SK-N-SH (cell line): ENCODE data around the gene NANOGP8. TPM values are rescaled to one million over a fixed set of nuclear protein-coding genes. Genes with fewer than 3 reads are reported as not detected.

ENCODE experiments used
- CTCF ChIA-PET: fragments of 300-600, 350-600 bp; formaldehyde crosslinking; extraction: SDS; loops from one replicate; lab custom pipeline; 2021; lab: Yijun Ruan, JAX
- POLR2A ChIA-PET: fragments of 350-600 bp; sonication (Branson Sonifier 250); formaldehyde crosslinking; extraction: SDS; loops from one replicate; lab custom pipeline; 2020; ENCODE audit warnings: antibody characterized with exemption, inconsistent platforms; lab: Yijun Ruan, JAX
- DNase-seq: peaks from one replicate; pipeline ENCODE4 v3.0.0; 2012
- H2AFZ ChIP-seq: fragments of 200-600 bp; sonication (generic); 2 replicates; pipeline ENCODE4 v1.8.1; 2016; ENCODE audit warnings: antibody characterized with exemption, mild to moderate bottlenecking, low read depth
- H3F3A ChIP-seq: fragments of 200-600 bp; sonication (generic); replicated peaks from 2 replicates; pipeline ENCODE3; 2016; ENCODE audit warnings: antibody characterized with exemption, mild to moderate bottlenecking; ENCODE audit not compliant: insufficient read depth
- H3K27ac ChIP-seq, 2 experiments: fragments of 200-500 bp in 1 of 2; fragments of 200-600 bp in 1 of 2; sonication (Bioruptor generic) in 1 of 2; sonication (generic), shearing (Covaris generic) in 1 of 2; 2 replicates each; pipeline versions ENCODE4 v1.5.1 to v1.6.1; 2014 to 2016; ENCODE audit warnings: low read depth in 2 of 2, inconsistent platforms in 1 of 2, low read length in 1 of 2, mild to moderate bottlenecking in 1 of 2, mixed read lengths in 1 of 2
- H3K27me3 ChIP-seq: fragments of 200-600 bp; sonication (generic), shearing (Covaris generic); 2 replicates; pipeline ENCODE4 v1.6.1; 2016; ENCODE audit warnings: mixed run types; ENCODE audit not compliant: insufficient read depth
- H3K36me3 ChIP-seq, 2 experiments: fragments of 200-500 bp in 1 of 2; fragments of 200-600 bp in 1 of 2; sonication (Bioruptor generic) in 1 of 2; sonication (generic) in 1 of 2; replicated peaks in 1 of 2; 2 replicates each; pipeline versions ENCODE3 to v1.5.1; 2014 to 2016; ENCODE audit warnings: low read length in 1 of 2, mild to moderate bottlenecking in 1 of 2; ENCODE audit not compliant: insufficient read depth in 2 of 2, control insufficient read depth in 1 of 2
- H3K4me1 ChIP-seq, 2 experiments: fragments of 200-500 bp in 1 of 2; fragments of 200-600 bp in 1 of 2; sonication (Bioruptor generic) in 1 of 2; sonication (generic), shearing (Covaris generic) in 1 of 2; 2 replicates each; pipeline versions ENCODE4 v1.5.1 to v1.6.1; 2014 to 2016; ENCODE audit warnings: low read depth in 1 of 2, low read length in 1 of 2, mixed run types in 1 of 2; ENCODE audit not compliant: insufficient read depth in 2 of 2, control insufficient read depth in 1 of 2
- H3K4me2 ChIP-seq: fragments of 200-600 bp; sonication (generic), shearing (Covaris generic); 2 replicates; pipeline ENCODE4 v1.6.1; 2017; ENCODE audit warnings: mixed run types
- H3K4me3 ChIP-seq, 2 experiments: fragments of 200-500 bp in 1 of 2; fragments of 200-600 bp in 1 of 2; sonication (Bioruptor generic) in 1 of 2; sonication (generic), shearing (Covaris generic) in 1 of 2; 2 replicates each; pipeline versions ENCODE4 v1.5.1 to v1.8.1; 2014 to 2016; ENCODE audit warnings: low read depth in 2 of 2, inconsistent platforms in 1 of 2, low read length in 1 of 2, mild to moderate bottlenecking in 1 of 2, mixed read lengths in 1 of 2, moderate library complexity in 1 of 2
- H3K79me2 ChIP-seq: fragments of 200-600 bp; sonication (generic); 2 replicates; pipeline ENCODE4 v1.8.1; 2017; ENCODE audit warnings: mild to moderate bottlenecking; ENCODE audit not compliant: insufficient read depth
- H3K9ac ChIP-seq: fragments of 200-600 bp; sonication (generic); 2 replicates; pipeline ENCODE4 v1.6.1; 2017; ENCODE audit warnings: mixed run types
- H3K9me2 ChIP-seq: fragments of 200-600 bp; sonication (generic); 2 replicates; pipeline ENCODE4 v1.6.1; 2017; ENCODE audit warnings: mixed run types
- H3K9me3 ChIP-seq: fragments of 200-600 bp; sonication (generic); 2 replicates; pipeline ENCODE4 v1.6.1; 2017; ENCODE audit warnings: mixed run types, mild to moderate bottlenecking, moderate library complexity
- H4K20me1 ChIP-seq: fragments of 200-600 bp; sonication (generic); 2 replicates; pipeline ENCODE4 v1.6.1; 2017; ENCODE audit warnings: mild to moderate bottlenecking, mixed run types; ENCODE audit not compliant: insufficient read depth
- CTCF ChIP-seq: fragments of 200-600 bp; sonication (generic); IDR thresholded peaks from 2 replicates; pipeline ENCODE4 v1.6.1; 2017; ENCODE audit warnings: antibody characterized with exemption, mild to moderate bottlenecking, moderate library complexity
- EZH2phosphoT487 ChIP-seq: fragments of 200-600 bp; sonication (generic); IDR thresholded peaks from 2 replicates; pipeline ENCODE4 v1.6.1; 2017; ENCODE audit warnings: low read depth, mixed run types, mild to moderate bottlenecking, antibody characterized with exemption, moderate library complexity, borderline replicate concordance
- FOXM1 ChIP-seq: IDR thresholded peaks from 2 replicates; pipeline ENCODE4 v1.4.0; 2012; ENCODE audit warnings: low read depth, mild to moderate bottlenecking
- GABPA ChIP-seq: IDR thresholded peaks from 2 replicates; pipeline ENCODE4 v1.4.0; 2012; ENCODE audit warnings: low read depth, mild to moderate bottlenecking
- GATA2 ChIP-seq: sonication (generic); formaldehyde crosslinking; IDR thresholded peaks from 2 replicates; pipeline ENCODE4 v1.5.0; 2020; ENCODE audit warnings: mild to moderate bottlenecking, missing genetic modification reagents
- JUND ChIP-seq: IDR thresholded peaks from 2 replicates; pipeline ENCODE4 v1.4.0; 2012
- MEF2A ChIP-seq: IDR thresholded peaks from 2 replicates; pipeline ENCODE4 v1.4.0; 2012; ENCODE audit warnings: low read depth, borderline replicate concordance
- MXI1 ChIP-seq: IDR thresholded peaks from 2 replicates; pipeline ENCODE4 v1.6.1; 2012; ENCODE audit warnings: mild to moderate bottlenecking, low read depth, low read length, improper control_type of control experiment
- NFIC ChIP-seq: IDR thresholded peaks from 2 replicates; pipeline ENCODE4 v1.4.0; 2012; ENCODE audit warnings: borderline replicate concordance
- RAD21 ChIP-seq: IDR thresholded peaks from 2 replicates; pipeline ENCODE4 v1.6.1; 2012; ENCODE audit warnings: mild to moderate bottlenecking, low read length
- RXRA ChIP-seq: IDR thresholded peaks from 2 replicates; pipeline ENCODE4 v1.4.0; 2012; ENCODE audit warnings: low read depth, mild to moderate bottlenecking, borderline replicate concordance
- SIN3A ChIP-seq: IDR thresholded peaks from 2 replicates; pipeline ENCODE4 v1.6.1; 2012; ENCODE audit warnings: low read depth, mild to moderate bottlenecking, low read length, moderate library complexity, borderline replicate concordance
- SMC3 ChIP-seq: IDR thresholded peaks from 2 replicates; pipeline ENCODE4 v1.6.1; 2012; ENCODE audit warnings: low read depth, low read length, improper control_type of control experiment
- TAF1 ChIP-seq: IDR thresholded peaks from 2 replicates; pipeline ENCODE4 v1.6.1; 2012; ENCODE audit warnings: low read depth, mild to moderate bottlenecking, low read length, moderate library complexity, borderline replicate concordance
- TCF12 ChIP-seq: IDR thresholded peaks from 2 replicates; pipeline ENCODE4 v1.4.0; 2012
- TEAD4 ChIP-seq: IDR thresholded peaks from 2 replicates; pipeline ENCODE4 v1.4.0; 2012; ENCODE audit warnings: mild to moderate bottlenecking, borderline replicate concordance; ENCODE audit not compliant: insufficient read depth
- USF2 ChIP-seq: fragments of 150-350 bp; IDR thresholded peaks from 2 replicates; pipeline ENCODE4 v1.6.1; 2017; ENCODE audit warnings: antibody characterized with exemption, low read length, low read depth, borderline replicate concordance
- WGBS: methylation state at CpG from one replicate; pipeline ENCODE4 v1.1.6; 2017; ENCODE audit warnings: low lambda C conversion rate; 5-methylcytosine and 5-hydroxymethylcytosine counted together
- polyA plus RNA-seq, 3 experiments: library from polyadenylated mRNA; depleted of rRNA; stranded (reverse); fragments of >200 nt; gene quantifications; 2 replicates each; pipeline ENCODE4 v1.2.3, GENCODE V29; 2012
- TF ChIP-seq, protein P1 (sequence below): IDR thresholded peaks from 2 replicates; pipeline ENCODE4 v1.4.0; 2012; ENCODE audit warnings: low read depth, borderline replicate concordance
- TF ChIP-seq, protein P2 (sequence below): IDR thresholded peaks from 2 replicates; pipeline ENCODE4 v1.4.0; 2012; ENCODE audit warnings: low read depth
- TF ChIP-seq, protein P3 (sequence below): fragments of 150-350 bp; IDR thresholded peaks from 2 replicates; pipeline ENCODE4 v1.6.1; 2016; ENCODE audit warnings: mild to moderate bottlenecking, low read depth, low read length

Gene NANOGP8
- polyA plus RNA-seq, 1 of the 3 experiments (the other 2 are of a cell fraction), result not detected

DNA sequence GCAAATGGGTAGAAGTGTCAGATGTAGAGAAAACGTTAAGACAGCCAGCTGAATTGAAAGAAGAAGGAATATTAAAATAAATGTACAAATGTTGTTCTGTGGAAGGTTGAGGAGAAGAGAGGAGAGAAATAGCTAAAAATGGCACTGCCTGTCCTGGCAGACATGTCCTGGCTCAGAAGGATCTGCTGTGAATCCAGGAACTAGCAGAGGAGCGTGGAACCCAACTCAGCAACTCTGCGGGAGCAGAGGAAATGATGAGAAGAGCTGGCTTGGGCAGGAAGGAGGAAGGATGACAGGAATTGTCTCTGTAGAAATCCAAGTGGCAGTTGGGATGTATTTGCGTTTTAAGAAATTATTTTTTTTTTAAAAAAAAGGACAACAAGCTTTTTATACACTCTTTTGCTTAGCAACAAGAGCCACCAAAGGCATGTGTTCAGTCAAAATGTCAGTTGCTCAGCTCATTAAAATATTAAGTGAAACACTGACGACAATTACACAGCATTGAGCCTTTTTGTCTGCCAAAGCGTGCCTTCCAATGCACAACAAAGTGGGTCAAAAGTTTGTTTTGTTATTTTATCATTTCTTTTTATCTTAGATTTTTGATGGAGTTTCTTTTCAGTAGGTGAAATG is 16.1 kb downstream of the NANOGP8 start:
- no peaks in the 10 kb centered on the region for H3K36me3 ChIP-seq
- H3K4me2 ChIP-seq, result no peak overlapping the region
- no peak overlapping the region for H3K9ac ChIP-seq
- no peaks in the 10 kb centered on the region for H3K9me3 ChIP-seq
- no peaks in the 10 kb centered on the region for H3K79me2 ChIP-seq
- H3K9me2 ChIP-seq, result no peaks in the 10 kb centered on the region
- no peaks in the 10 kb centered on the region for H4K20me1 ChIP-seq
- POLR2A ChIA-PET, result no interaction called here
- 0 out of 2 replicates have a peak overlapping the region, but pooled peaks have one; percentile 43 for H2AFZ ChIP-seq
- H3K4me1 ChIP-seq, result no peaks in the 10 kb centered on the region
- 73% methylated on average over 6 of the region's 6 CpGs for WGBS
- no peak overlapping the region for H3K4me3 ChIP-seq
- H3F3A ChIP-seq, result no peaks in the 10 kb centered on the region
- CTCF ChIA-PET, result interaction anchor here (0.9 to 3.0 kb wide), 3 partner anchors 10 to 376 kb away, joined by 4 to 15 read pairs (median 6); no protein-coding TSS in a partner anchor
- DNase-seq, result no peak
- H3K27me3 ChIP-seq, result no peaks in the 10 kb centered on the region
- no peak overlapping the region for H3K27ac ChIP-seq
- TF ChIP-seq JUND (no peak), TCF12 (no peak), MEF2A (no peak), GABPA (no peak), FOXM1 (no peak), GATA2 (CRISPR knock-in tag) (no peak), MXI1 (no peak), NFIC (no peak), USF2 (no peak), TEAD4 (no peak), RXRA (no peak), RAD21 (no peak), EZH2phosphoT487 (no peak), SIN3A (no peak), CTCF (no peak), TAF1 (no peak), SMC3 (no peak)
- TF ChIP-seq, protein P1, sequence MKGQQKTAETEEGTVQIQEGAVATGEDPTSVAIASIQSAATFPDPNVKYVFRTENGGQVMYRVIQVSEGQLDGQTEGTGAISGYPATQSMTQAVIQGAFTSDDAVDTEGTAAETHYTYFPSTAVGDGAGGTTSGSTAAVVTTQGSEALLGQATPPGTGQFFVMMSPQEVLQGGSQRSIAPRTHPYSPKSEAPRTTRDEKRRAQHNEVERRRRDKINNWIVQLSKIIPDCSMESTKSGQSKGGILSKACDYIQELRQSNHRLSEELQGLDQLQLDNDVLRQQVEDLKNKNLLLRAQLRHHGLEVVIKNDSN, result no peak
- TF ChIP-seq, protein P2, sequence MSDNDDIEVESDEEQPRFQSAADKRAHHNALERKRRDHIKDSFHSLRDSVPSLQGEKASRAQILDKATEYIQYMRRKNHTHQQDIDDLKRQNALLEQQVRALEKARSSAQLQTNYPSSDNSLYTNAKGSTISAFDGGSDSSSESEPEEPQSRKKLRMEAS, result no peak
- TF ChIP-seq, protein P3, sequence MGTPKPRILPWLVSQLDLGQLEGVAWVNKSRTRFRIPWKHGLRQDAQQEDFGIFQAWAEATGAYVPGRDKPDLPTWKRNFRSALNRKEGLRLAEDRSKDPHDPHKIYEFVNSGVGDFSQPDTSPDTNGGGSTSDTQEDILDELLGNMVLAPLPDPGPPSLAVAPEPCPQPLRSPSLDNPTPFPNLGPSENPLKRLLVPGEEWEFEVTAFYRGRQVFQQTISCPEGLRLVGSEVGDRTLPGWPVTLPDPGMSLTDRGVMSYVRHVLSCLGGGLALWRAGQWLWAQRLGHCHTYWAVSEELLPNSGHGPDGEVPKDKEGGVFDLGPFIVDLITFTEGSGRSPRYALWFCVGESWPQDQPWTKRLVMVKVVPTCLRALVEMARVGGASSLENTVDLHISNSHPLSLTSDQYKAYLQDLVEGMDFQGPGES, result no peak
